ENCODE results near the gene NOP53. TPM values are rescaled to one million over a fixed set of nuclear protein-coding genes. Genes with fewer than 3 reads are reported as not detected.

The NOP53 gene
- total and polyA plus RNA-seq, 2 of the 13 experiments (the other 11 are each of a cell fraction or from before 2014, with no cell fraction given): 53.9 to 141 TPM

- peaks cover 0 to 15% of the 10 kb centered on the region in 2 experiments; a peak in 3 of 5 replicates for H3K36me3 ChIP-seq (replicated peaks in 1 of 2; ENCODE audit: control insufficient read depth in 1 of 2, insufficient read depth in 2 of 2, low read length in 2 of 2)
- peak overlapping the region; percentile 88 to 95 (median 93) for H3K4me3 ChIP-seq (replicated peaks in 1 of 3; ENCODE audit: insufficient read depth in 1 of 3, low read depth in 2 of 3, low read length in 3 of 3)
- ATAC-seq (no peak), FAIRE-seq (no peak), DNase-seq (ENCODE audit: low spot score) (no peak)
- intact Hi-C loops (cut with micrococcal nuclease; ENCODE audit: unreplicated experiment): no loop called here
- no peaks in the 10 kb centered on the region for H4K20me1 ChIP-seq (ENCODE audit: insufficient read depth, low read length)
- H3K27me3 ChIP-seq (ENCODE audit: control insufficient read depth in 1 of 2, insufficient read depth in 2 of 2, low read length in 2 of 2): no peaks in the 10 kb centered on the region; a peak in 1 of 5 replicates
- no peaks in the 10 kb centered on the region for H3K9me3 ChIP-seq (ENCODE audit: low read length)
- in situ Hi-C loops (cut with HindIII; ENCODE audit: extremely low pct_ligation_motif_present, low pct_unique_long_range_greater_than_20kb): no loop called here
- peaks cover 43% of the 10 kb centered on the region for H3K4me1 ChIP-seq (ENCODE audit: insufficient read depth, low read length)
- peak overlapping the region; percentile 94 for H3K4me2 ChIP-seq (ENCODE audit: low read depth, low read length)
- peak overlapping the region; percentile 91 for H3K27ac ChIP-seq (ENCODE audit: extremely low read length, insufficient read depth, low read length)
- H2AFZ ChIP-seq (ENCODE audit: low read length): no peak overlapping the region
- H3K9ac ChIP-seq (ENCODE audit: insufficient read depth, low read depth, low read length): peak overlapping the region; percentile 97
- peaks cover 18% of the 10 kb centered on the region for H3K79me2 ChIP-seq (ENCODE audit: insufficient read depth, low read length)
- POLR2A ChIA-PET: no interaction called here
- CTCF ChIA-PET (ENCODE audit: low intra/inter-chr PET ratio, low total read pairs): no interaction called here
- BruUV-seq (replicated peaks): TSS peak; percentile 87
- 2% methylated on average over 16 of the region's 20 CpGs for WGBS (ENCODE audit: low lambda C conversion rate)
- TF ChIP-seq ARHGAP35 (CRISPR knock-in tag; IDR thresholded peaks at IDR 0.05; ENCODE audit: borderline replicate concordance) (no peak), FOXM1 (CRISPR knock-in tag; IDR thresholded peaks at IDR 0.05) (no peak), ZNF331 (CRISPR knock-in tag; IDR thresholded peaks at IDR 0.05) (0 out of 2 replicates have a peak, but pooled peaks have one; percentile 0), TOPORS (CRISPR knock-in tag; IDR thresholded peaks at IDR 0.05) (no peak), ZNF17 (CRISPR knock-in tag; IDR thresholded peaks at IDR 0.05) (no peak), ZMAT5 (CRISPR knock-in tag; IDR thresholded peaks at IDR 0.05; ENCODE audit: borderline replicate concordance, low read depth) (no peak), ZNF589 (CRISPR knock-in tag; conservative IDR thresholded peaks at IDR 0.05) (0 out of 2 replicates have a peak, but pooled peaks have one; percentile 5), ZBTB3 (CRISPR knock-in tag; IDR thresholded peaks at IDR 0.05; ENCODE audit: borderline replicate concordance, low read depth) (no peak), PHF8 (CRISPR knock-in tag; IDR thresholded peaks at IDR 0.05) (no peak), SOX13 (IDR thresholded peaks at IDR 0.05) (no peak), SOX13 (CRISPR knock-in tag; conservative IDR thresholded peaks at IDR 0.05 in 1 of 2, IDR thresholded peaks at IDR 0.05 in 1 of 2) (no peak), MTA3 (CRISPR knock-in tag; IDR thresholded peaks at IDR 0.05) (no peak), SRY (CRISPR knock-in tag; IDR thresholded peaks at IDR 0.05) (0 out of 2 replicates have a peak, but pooled peaks have one; percentile 2), ZNF138 (CRISPR knock-in tag; IDR thresholded peaks at IDR 0.05; ENCODE audit: low read depth) (peak; percentile 5; the same call in 1 of the 2 replicates), ZNF350 (CRISPR knock-in tag; IDR thresholded peaks at IDR 0.05; ENCODE audit: borderline replicate concordance, low read depth) (no peak), CREB3 (CRISPR knock-in tag; IDR thresholded peaks at IDR 0.05) (no peak), RFXANK (CRISPR knock-in tag; IDR thresholded peaks at IDR 0.05) (no peak), CCDC6 (CRISPR knock-in tag; IDR thresholded peaks at IDR 0.05) (no peak), KDM5A (IDR thresholded peaks at IDR 0.05; ENCODE audit: borderline replicate concordance, low read length) (no peak), ZNF501 (CRISPR knock-in tag; IDR thresholded peaks at IDR 0.05) (no peak), KDM1A (CRISPR knock-in tag; IDR thresholded peaks at IDR 0.05) (no peak), ZNF841 (CRISPR knock-in tag; IDR thresholded peaks at IDR 0.05; ENCODE audit: borderline replicate concordance) (0 out of 2 replicates have a peak, but pooled peaks have one; percentile 3), TIGD3 (CRISPR knock-in tag; IDR thresholded peaks at IDR 0.05; ENCODE audit: borderline replicate concordance) (no peak)
- TF ChIP-seq, protein P1, sequence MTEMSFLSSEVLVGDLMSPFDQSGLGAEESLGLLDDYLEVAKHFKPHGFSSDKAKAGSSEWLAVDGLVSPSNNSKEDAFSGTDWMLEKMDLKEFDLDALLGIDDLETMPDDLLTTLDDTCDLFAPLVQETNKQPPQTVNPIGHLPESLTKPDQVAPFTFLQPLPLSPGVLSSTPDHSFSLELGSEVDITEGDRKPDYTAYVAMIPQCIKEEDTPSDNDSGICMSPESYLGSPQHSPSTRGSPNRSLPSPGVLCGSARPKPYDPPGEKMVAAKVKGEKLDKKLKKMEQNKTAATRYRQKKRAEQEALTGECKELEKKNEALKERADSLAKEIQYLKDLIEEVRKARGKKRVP (CRISPR knock-in tag; IDR thresholded peaks at IDR 0.05): no peak
Observed at GRCh38 chr19:47778954-47779351, 33.6 kb downstream of the NOP53 start.
